ENCODE results near the gene SLC8A3. TPM values are rescaled to one million over a fixed set of nuclear protein-coding genes. Genes with fewer than 3 reads are reported as not detected.
"Not testable (repeated sequence)": the region's sequence is repeated elsewhere in the genome, so short reads cannot be mapped to it uniquely, and the experiment has no call there.

Gene SLC8A3
- total RNA-seq (2014; rRNA removed; shearing (Covaris generic)) (not detected in 2 replicates), polyA plus RNA-seq (2016; fragmentation: Nextera tagmentation; extraction: Ambion mirVana) (not detected in 2 replicates)

DNA sequence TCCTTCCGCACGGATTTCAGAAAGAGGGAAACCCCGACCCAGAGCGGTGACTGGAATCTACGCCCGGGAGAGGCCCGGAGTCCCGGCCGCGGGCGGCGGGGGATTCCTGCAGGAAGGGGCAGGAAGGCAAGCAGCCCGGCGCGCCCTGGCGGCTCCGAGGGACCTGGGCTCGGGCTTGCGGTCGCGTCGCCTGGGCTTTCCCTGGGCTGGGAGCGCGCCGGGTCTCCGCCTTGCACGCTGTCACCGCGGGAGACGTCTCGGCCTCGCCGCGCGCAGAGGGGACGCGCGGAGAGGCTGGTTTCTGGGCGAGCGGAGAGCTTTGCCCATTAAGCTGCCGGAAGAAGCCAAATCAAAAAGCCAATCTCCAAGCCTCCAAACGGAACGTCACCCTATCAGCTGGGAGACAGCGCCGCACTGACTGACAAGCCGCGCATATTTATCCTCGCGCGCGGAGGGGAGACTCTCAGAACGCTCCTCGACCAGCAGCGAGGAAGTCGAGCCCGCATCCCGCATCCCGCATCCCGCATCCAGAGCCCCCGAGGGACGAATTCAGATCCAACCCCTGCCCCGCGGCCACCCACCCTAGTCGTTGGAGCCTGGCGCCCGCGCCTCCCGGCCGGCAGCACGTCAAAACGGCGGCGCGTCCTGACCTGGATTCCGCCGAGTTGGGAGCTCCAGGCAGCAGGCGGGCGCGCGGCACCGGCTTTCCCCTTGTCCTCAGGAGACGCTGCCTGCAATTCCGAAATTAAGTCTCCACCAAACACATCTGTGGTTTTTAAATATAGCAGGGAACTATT lies at the start of gene SLC8A3:
Gene SLC8A3, minus strand, starts transcription at position 293 of the 797 bp plus-strand sequence. CDS start 20,529 bp downstream, outside the sequence.
- Histone ChIP-seq H4K20me1 (ENCODE audit: insufficient read depth) (no peaks in the 10 kb centered on the region), H3K27ac (no peak within 1 kb of the TSS), H3K9ac (no peak within 1 kb of the TSS), H2AFZ (peak within 1 kb of the TSS; percentile 80), H3K4me3 (peak within 1 kb of the TSS; percentile 69), H3K79me2 (ENCODE audit: insufficient read depth) (no peaks in the 10 kb centered on the region), H3K4me1 (ENCODE audit: insufficient read depth) (0 out of 2 replicates have a peak, but pooled peaks cover 3% of the 10 kb centered on the region), H3K4me2 (ENCODE audit: unreplicated experiment) (peak within 1 kb of the TSS; percentile 69), H3K36me3 (ENCODE audit: low read depth) (no peaks in the 10 kb centered on the region), H3K9me2 (ENCODE audit: insufficient read depth) (no peaks in the 10 kb centered on the region), H3K27me3 (replicated peaks; ENCODE audit: insufficient read depth) (peaks cover 21% of the 10 kb centered on the region; the same call in 1 of the 2 replicates), H3K9me3 (ENCODE audit: low read depth) (no peaks in the 10 kb centered on the region), H3F3A (ENCODE audit: insufficient read depth) (no peaks in the 10 kb centered on the region)
- in situ Hi-C loops (cut with MboI) = no loop called here
- WGBS, 2 experiments (ENCODE audit: low coverage in 1 of 2, low lambda C conversion rate in 2 of 2, missing lambda C conversion rate in 2 of 2) = 2 to 4% methylated on average over 59 to 72 of the region's 83 CpGs
- peak; percentile 45 for DNase-seq
- no peak for TF ChIP-seq EZH2 (IDR thresholded peaks at IDR 0.05; ENCODE audit: insufficient read depth, poor library complexity, severe bottlenecking)
- no peak for TF ChIP-seq EZH2phosphoT487 (IDR thresholded peaks at IDR 0.05; ENCODE audit: insufficient read depth, low read depth)

DNA sequence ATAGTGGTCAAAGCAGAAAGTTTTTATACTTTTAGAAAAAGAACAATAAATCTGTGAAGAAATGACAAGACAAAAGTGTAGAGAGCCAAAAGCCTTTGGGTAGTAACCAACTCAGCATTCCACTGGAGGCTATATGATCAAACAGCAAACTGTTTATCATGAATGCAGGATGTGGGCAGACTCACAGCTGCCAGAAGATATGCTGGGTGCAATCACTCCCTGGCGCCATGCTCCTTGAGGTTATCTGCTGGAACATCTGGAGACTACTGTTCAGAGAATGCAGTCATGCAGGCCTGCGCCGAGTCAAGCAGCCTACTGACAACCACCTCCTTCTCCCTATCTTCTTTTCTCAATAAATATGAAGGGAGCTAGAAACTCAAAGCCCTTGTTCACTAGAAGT lies 49.0 kb upstream of the SLC8A3 start:
- no peak overlapping the region for H3K9ac ChIP-seq
- WGBS, 2 experiments (ENCODE audit: low coverage in 1 of 2, low lambda C conversion rate in 2 of 2, missing lambda C conversion rate in 2 of 2) = 33 to 36% methylated on average over 3 of the region's 3 CpGs
- no peaks in the 10 kb centered on the region for H3K9me3 ChIP-seq (ENCODE audit: low read depth)
- no peaks in the 10 kb centered on the region for H3K27me3 ChIP-seq (replicated peaks; ENCODE audit: insufficient read depth)
- in situ Hi-C loops (cut with MboI) = no loop called here
- no peak overlapping the region for H3K4me2 ChIP-seq (ENCODE audit: unreplicated experiment)
- TF ChIP-seq EZH2phosphoT487 (IDR thresholded peaks at IDR 0.05; ENCODE audit: insufficient read depth, low read depth) (no peak), EZH2 (IDR thresholded peaks at IDR 0.05; ENCODE audit: insufficient read depth, poor library complexity, severe bottlenecking) (no peak)
- no peak overlapping the region for H3K27ac ChIP-seq
- no peaks in the 10 kb centered on the region for H3K79me2 ChIP-seq (ENCODE audit: insufficient read depth)
- H3F3A ChIP-seq (ENCODE audit: insufficient read depth) = no peaks in the 10 kb centered on the region
- H3K9me2 ChIP-seq (ENCODE audit: insufficient read depth) = no peaks in the 10 kb centered on the region
- H3K36me3 ChIP-seq (ENCODE audit: low read depth) = no peaks in the 10 kb centered on the region
- no peaks in the 10 kb centered on the region for H4K20me1 ChIP-seq (ENCODE audit: insufficient read depth)
- no peak for DNase-seq
- H3K4me1 ChIP-seq (ENCODE audit: insufficient read depth) = no peaks in the 10 kb centered on the region
- H3K4me3 ChIP-seq = no peak overlapping the region
- H2AFZ ChIP-seq = no peak overlapping the region

GRCh38 chr14:70234066-70234950 lies 45.6 kb upstream of the SLC8A3 start:
- H3K4me3 ChIP-seq = no peak overlapping the region
- no peak overlapping the region for H2AFZ ChIP-seq
- no peaks in the 10 kb centered on the region for H3K4me1 ChIP-seq (ENCODE audit: insufficient read depth)
- H3K9ac ChIP-seq = no peak overlapping the region
- H3K79me2 ChIP-seq (ENCODE audit: insufficient read depth) = no peaks in the 10 kb centered on the region
- H3K4me2 ChIP-seq (ENCODE audit: unreplicated experiment) = no peak overlapping the region
- H3K27ac ChIP-seq = no peak overlapping the region
- no peaks in the 10 kb centered on the region for H3F3A ChIP-seq (ENCODE audit: insufficient read depth)
- no peaks in the 10 kb centered on the region for H4K20me1 ChIP-seq (ENCODE audit: insufficient read depth)
- WGBS, 2 experiments (ENCODE audit: low coverage in 1 of 2, low lambda C conversion rate in 2 of 2, missing lambda C conversion rate in 2 of 2) = 73 to 83% methylated on average over 33 to 61 of the region's 61 CpGs
- H3K9me2 ChIP-seq (ENCODE audit: insufficient read depth) = no peaks in the 10 kb centered on the region
- H3K27me3 ChIP-seq (replicated peaks; ENCODE audit: insufficient read depth) = no peaks in the 10 kb centered on the region
- no peaks in the 10 kb centered on the region for H3K36me3 ChIP-seq (ENCODE audit: low read depth)
- DNase-seq = no peak
- in situ Hi-C loops (cut with MboI) = no loop called here
- no peak for TF ChIP-seq EZH2phosphoT487 (IDR thresholded peaks at IDR 0.05; ENCODE audit: insufficient read depth, low read depth)
- TF ChIP-seq EZH2 (IDR thresholded peaks at IDR 0.05; ENCODE audit: insufficient read depth, poor library complexity, severe bottlenecking) = no peak
- no peaks in the 10 kb centered on the region for H3K9me3 ChIP-seq (ENCODE audit: low read depth)

DNA sequence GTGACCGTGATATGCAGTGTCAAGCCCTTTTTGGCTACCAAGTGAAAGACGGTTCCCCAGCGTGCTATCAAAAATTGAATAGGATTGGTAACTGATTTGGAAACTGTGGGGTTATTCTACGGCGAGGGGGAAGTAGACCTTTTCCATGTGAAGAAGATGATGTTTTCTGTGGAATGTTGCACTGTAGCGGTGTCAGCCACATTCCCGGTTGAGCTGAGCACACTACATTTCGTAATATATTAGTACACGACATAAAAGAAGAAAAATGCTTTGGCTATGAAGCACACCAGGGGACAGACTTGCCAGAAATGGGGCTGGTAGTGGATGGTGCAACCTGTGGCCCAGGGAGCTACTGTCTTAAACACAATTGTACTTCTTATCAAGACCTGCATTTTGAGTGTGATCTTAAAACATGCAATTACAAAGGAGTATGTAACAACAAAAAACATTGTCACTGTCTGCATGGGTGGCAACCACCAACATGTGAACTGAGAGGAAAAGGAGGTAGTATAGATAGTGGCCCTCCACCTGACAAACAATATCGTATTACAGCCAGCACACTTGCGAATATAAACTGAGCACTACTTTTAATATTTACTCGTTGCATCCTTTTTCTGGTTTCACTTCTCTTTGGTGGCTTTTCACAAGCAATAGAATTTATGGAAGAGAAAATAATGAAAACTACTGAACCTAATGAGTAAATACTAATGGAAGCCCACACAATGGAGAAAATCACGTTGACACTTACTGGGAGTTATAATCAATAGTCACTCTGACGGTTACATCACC lies 43.2 kb upstream of the SLC8A3 start:
- H3K27me3 ChIP-seq (replicated peaks; ENCODE audit: insufficient read depth); H3F3A ChIP-seq (ENCODE audit: insufficient read depth); H3K79me2 ChIP-seq (ENCODE audit: insufficient read depth); DNase-seq; H3K9me2 ChIP-seq (ENCODE audit: insufficient read depth); H3K9ac ChIP-seq; H3K36me3 ChIP-seq (ENCODE audit: low read depth); H3K4me2 ChIP-seq (ENCODE audit: unreplicated experiment); in situ Hi-C loops (cut with MboI); H3K4me1 ChIP-seq (ENCODE audit: insufficient read depth); H3K9me3 ChIP-seq (ENCODE audit: low read depth); H4K20me1 ChIP-seq (ENCODE audit: insufficient read depth); H3K27ac ChIP-seq; H3K4me3 ChIP-seq; H2AFZ ChIP-seq: not testable (repeated sequence)
- 47 to 48% methylated on average over 14 of the region's 14 CpGs for WGBS, 2 experiments (ENCODE audit: low coverage in 1 of 2, low lambda C conversion rate in 2 of 2, missing lambda C conversion rate in 2 of 2)

- H3K9me3 ChIP-seq (ENCODE audit: low read depth); in situ Hi-C loops (cut with MboI); H3K9ac ChIP-seq; H2AFZ ChIP-seq; H3K9me2 ChIP-seq (ENCODE audit: insufficient read depth); DNase-seq; H3K36me3 ChIP-seq (ENCODE audit: low read depth); H3K79me2 ChIP-seq (ENCODE audit: insufficient read depth); H3F3A ChIP-seq (ENCODE audit: insufficient read depth); H3K27me3 ChIP-seq (replicated peaks; ENCODE audit: insufficient read depth); H4K20me1 ChIP-seq (ENCODE audit: insufficient read depth); H3K4me3 ChIP-seq; H3K4me2 ChIP-seq (ENCODE audit: unreplicated experiment); H3K27ac ChIP-seq; H3K4me1 ChIP-seq (ENCODE audit: insufficient read depth): not testable (repeated sequence)
- WGBS, 2 experiments (ENCODE audit: low coverage in 1 of 2, low lambda C conversion rate in 2 of 2, missing lambda C conversion rate in 2 of 2) = 33 to 37% methylated on average over 9 of the region's 9 CpGs
Observed at GRCh38 chr14:70229877-70230640, 41.3 kb upstream of the SLC8A3 start.
